HL-60 (cell line): ENCODE data around the gene SMU1.

ENCODE experiments used
- CTCF ChIP-seq: IDR thresholded peaks from one replicate; pipeline ENCODE4 v1.5.1; 2011; ENCODE audit warnings: low read length, control low read depth, inconsistent platforms; ENCODE audit not compliant: insufficient read depth
- GABPA ChIP-seq: IDR thresholded peaks from 2 replicates; pipeline ENCODE4 v1.6.1; 2012; ENCODE audit warnings: low read depth
- POLR2AphosphoS5 ChIP-seq: IDR thresholded peaks from 2 replicates; pipeline ENCODE4 v1.6.1; 2012; ENCODE audit warnings: low read depth

- no peak for TF ChIP-seq CTCF
- no peak for TF ChIP-seq POLR2AphosphoS5
- no peak for TF ChIP-seq GABPA
Observed at GRCh38 chr9:33022755-33023154, 53.7 kb downstream of the SMU1 start.
